HCT116 (cell line): ENCODE measurements around the gene UBA52. TPM values are rescaled to one million over a fixed set of nuclear protein-coding genes. Genes with fewer than 3 reads are reported as not detected.
A peak's percentile ranks its signal among the peaks of the same experiment; 100 is the strongest.

Experiments
- ATAC-seq: fragments of 200-7000 bp; cut with Tn5 transposase; 2 replicates; pipeline ENCODE4 v1.9.1; 2020; ENCODE audit warnings: mild to moderate bottlenecking, moderate library complexity
- BruUV-seq: library from RNA; stranded (reverse); fragments of 400-500 nt; replicated peaks from 2 replicates; lab custom pipeline; 2021; lab: Mats Ljungman, UMichigan
- CTCF ChIA-PET: fragments of 300-600 bp; sonication (Branson Sonifier 250); formaldehyde crosslinking; loops from one replicate; lab custom pipeline; 2021; ENCODE audit warnings: antibody characterized with exemption; lab: Charles Lee
- POLR2A ChIA-PET: fragments of 300-600, 350-600 bp; sonication (Branson Sonifier 250); formaldehyde crosslinking; loops from one replicate; lab custom pipeline; 2021; ENCODE audit warnings: antibody characterized with exemption; lab: Charles Lee
- RAD21 ChIA-PET, 2 experiments: fragments of 300-600 bp; sonication (Branson Sonifier 250); formaldehyde crosslinking; loops; one replicate each; lab custom pipeline; 2023; ENCODE audit warnings: low total read pairs in 2 of 2; ENCODE audit not compliant: uncharacterized antibody in 2 of 2, unreplicated experiment in 2 of 2, low non-redundant PET in 1 of 2; lab: Charles Lee
- DNase-seq: peaks from one replicate; pipeline ENCODE4 v3.0.0-alpha.2; 2010; ENCODE audit warnings: low read depth, low spot score
- H2AFZ ChIP-seq: fragments of 200-600 bp; shearing (Covaris generic), sonication (generic); 2 replicates; pipeline ENCODE4 v1.6.1; 2017; ENCODE audit warnings: low read depth, mixed run types, mixed read lengths, antibody characterized with exemption, low read length; ENCODE audit not compliant: poor library complexity, severe bottlenecking
- H3K27ac ChIP-seq: 2 replicates; pipeline ENCODE4 v1.5.1; 2012; ENCODE audit warnings: low read depth, low read length
- H3K27me3 ChIP-seq: fragments of 200-600 bp; sonication (generic); 2 replicates; pipeline ENCODE4 v1.6.1; 2016; ENCODE audit warnings: mixed run types, low read length, mixed read lengths; ENCODE audit not compliant: insufficient read depth
- H3K36me3 ChIP-seq, 2 experiments: fragments of 200-500 bp in 1 of 2; fragments of 200-600 bp in 1 of 2; sonication (Bioruptor generic) in 1 of 2; sonication (generic) in 1 of 2; 2 replicates each; pipeline versions ENCODE4 v1.5.1 to v1.6.1; 2014 to 2016; ENCODE audit warnings: low read length in 2 of 2, inconsistent platforms in 1 of 2, mixed read lengths in 1 of 2, mixed run types in 1 of 2; ENCODE audit not compliant: insufficient read depth in 2 of 2, control insufficient read depth in 1 of 2
- H3K4me1 ChIP-seq, 2 experiments: fragments of 200-600 bp in 1 of 2; sonication (generic) in 1 of 2; 2 replicates each; pipeline versions ENCODE4 v1.5.1 to v1.6.1; 2012 to 2017; ENCODE audit warnings: low read length in 2 of 2, inconsistent platforms in 1 of 2, mild to moderate bottlenecking in 1 of 2, mixed read lengths in 1 of 2, mixed run types in 1 of 2, moderate library complexity in 1 of 2; ENCODE audit not compliant: insufficient read depth in 2 of 2, control insufficient read depth in 1 of 2
- H3K4me2 ChIP-seq: fragments of 200-600 bp; sonication (generic); 2 replicates; pipeline ENCODE4 v1.6.1; 2017; ENCODE audit warnings: mixed run types, low read length, mixed read lengths
- H3K4me3 ChIP-seq, 2 experiments: fragments of 200-600 bp in 1 of 2; sonication (generic) in 1 of 2; replicated peaks in 1 of 2; 2 replicates each; pipeline ENCODE4 v1.5.1; 2011 to 2016; ENCODE audit warnings: low read length in 2 of 2, control low read depth in 1 of 2, low read depth in 1 of 2, mild to moderate bottlenecking in 1 of 2, mixed read lengths in 1 of 2, mixed run types in 1 of 2
- H3K79me2 ChIP-seq: fragments of 200-600 bp; sonication (generic); 2 replicates; pipeline ENCODE4 v1.6.1; 2017; ENCODE audit warnings: mild to moderate bottlenecking, mixed run types, low read length, moderate library complexity, mixed read lengths; ENCODE audit not compliant: insufficient read depth
- H3K9ac ChIP-seq: fragments of 200-600 bp; sonication (generic); 2 replicates; pipeline ENCODE4 v1.6.1; 2016; ENCODE audit warnings: low read length, mixed read lengths
- H3K9me2 ChIP-seq: fragments of 200-600 bp; sonication (generic), shearing (Covaris generic); 2 replicates; pipeline ENCODE4 v1.6.1; 2017; ENCODE audit warnings: mixed run types, mild to moderate bottlenecking, moderate library complexity; ENCODE audit not compliant: insufficient read depth
- H3K9me3 ChIP-seq, 2 experiments: fragments of 200-500 bp in 1 of 2; fragments of 200-600 bp in 1 of 2; sonication (Bioruptor generic) in 1 of 2; sonication (generic) in 1 of 2; 2 replicates each; pipeline ENCODE4 v1.6.1; 2014 to 2017; ENCODE audit warnings: low read length in 2 of 2, mixed read lengths in 2 of 2, inconsistent platforms in 1 of 2, low read depth in 1 of 2, mild to moderate bottlenecking in 1 of 2, mixed run types in 1 of 2, moderate library complexity in 1 of 2; ENCODE audit not compliant: control insufficient read depth in 1 of 2, insufficient read depth in 1 of 2
- H4K20me1 ChIP-seq: fragments of 200-600 bp; sonication (generic), shearing (Covaris generic); 2 replicates; pipeline ENCODE4 v1.6.1; 2017; ENCODE audit warnings: mixed run types, mild to moderate bottlenecking, moderate library complexity; ENCODE audit not compliant: insufficient read depth
- CTCF ChIP-seq, 3 experiments: fragments of 200-600 bp in 1 of 3; sonication (generic) in 1 of 3; IDR thresholded peaks in 2 of 3; conservative IDR thresholded peaks in 1 of 3; 2 replicates each; pipeline ENCODE4 v1.5.1; 2012 to 2017; ENCODE audit warnings: low read depth in 2 of 3, low read length in 2 of 3, antibody characterized with exemption in 1 of 3, borderline replicate concordance in 1 of 3, control low read depth in 1 of 3, mild to moderate bottlenecking in 1 of 3, mixed read lengths in 1 of 3, mixed run types in 1 of 3, moderate library complexity in 1 of 3; ENCODE audit not compliant: insufficient read depth in 1 of 3
- EGR1 ChIP-seq: IDR thresholded peaks from 2 replicates; pipeline ENCODE4 v1.6.1; 2012; ENCODE audit warnings: low read depth
- FOSL1 ChIP-seq: IDR thresholded peaks from 2 replicates; pipeline ENCODE4 v1.6.1; 2012; ENCODE audit warnings: low read depth
- JUND ChIP-seq: IDR thresholded peaks from 2 replicates; pipeline ENCODE4 v1.6.1; 2012
- MAX ChIP-seq: IDR thresholded peaks from 2 replicates; pipeline ENCODE4 v1.6.1; 2012
- POLR2A ChIP-seq: IDR thresholded peaks from 2 replicates; pipeline ENCODE4 v1.7.0; 2011; ENCODE audit warnings: borderline replicate concordance; ENCODE audit not compliant: insufficient read depth, insufficient read length; ENCODE audit errors: extremely low read depth
- POLR2AphosphoS5 ChIP-seq: IDR thresholded peaks from 2 replicates; pipeline ENCODE4 v1.6.1; 2011; ENCODE audit warnings: mild to moderate bottlenecking, low read depth, low read length, moderate library complexity
- RAD21 ChIP-seq: IDR thresholded peaks from 2 replicates; pipeline ENCODE4 v1.6.1; 2012; ENCODE audit warnings: low read depth, mild to moderate bottlenecking
- SIN3A ChIP-seq: IDR thresholded peaks from 2 replicates; pipeline ENCODE4 v1.6.1; 2012; ENCODE audit warnings: low read depth
- SP1 ChIP-seq: IDR thresholded peaks from 2 replicates; pipeline ENCODE4 v1.6.1; 2012; ENCODE audit warnings: low read depth
- SRF ChIP-seq: IDR thresholded peaks from 2 replicates; pipeline ENCODE4 v1.6.1; 2012; ENCODE audit warnings: low read depth
- TCF7L2 ChIP-seq: IDR thresholded peaks from 2 replicates; pipeline ENCODE4 v1.7.0; 2011; ENCODE audit warnings: borderline replicate concordance, inconsistent platforms; ENCODE audit not compliant: insufficient read depth, insufficient read length; ENCODE audit errors: extremely low read depth
- YY1 ChIP-seq: IDR thresholded peaks from 2 replicates; pipeline ENCODE4 v1.6.1; 2011; ENCODE audit warnings: low read length, low read depth, moderate library complexity, mild to moderate bottlenecking; ENCODE audit not compliant: insufficient replicate concordance; ENCODE audit errors: extremely low read depth
- ZFX ChIP-seq: fragments of 450-650 bp; IDR thresholded peaks from 2 replicates; pipeline ENCODE4 v1.6.1; 2017
- ZNF274 ChIP-seq: fragments of 200-500 bp; sonication (Bioruptor generic); IDR thresholded peaks from 2 replicates; pipeline ENCODE4 v1.6.1; 2014; ENCODE audit warnings: mild to moderate bottlenecking, low read depth, low read length, inconsistent platforms
- intact Hi-C: fragments of 100-400 bp; cut with micrococcal nuclease; formaldehyde crosslinking; loops from 2 replicates; pipeline ENCODE4 v1.10.0; 2022
- total RNA-seq: library from RNA; stranded (reverse); gene quantifications from one replicate; pipeline ENCODE4 v1.2.1, GENCODE V29; 2021; ENCODE audit not compliant: unreplicated experiment
- TF ChIP-seq, protein P1 (sequence below): IDR thresholded peaks from 2 replicates; pipeline ENCODE4 v1.6.1; 2011; ENCODE audit warnings: mild to moderate bottlenecking, low read length, moderate library complexity; ENCODE audit not compliant: insufficient replicate concordance; ENCODE audit errors: extremely low read depth
- TF ChIP-seq, protein P2 (sequence below): IDR thresholded peaks from 2 replicates; pipeline ENCODE4 v1.6.1; 2012

UBA52 gene
- total RNA-seq, 1 experiment from 2014 or later: 1,743 TPM

DNA sequence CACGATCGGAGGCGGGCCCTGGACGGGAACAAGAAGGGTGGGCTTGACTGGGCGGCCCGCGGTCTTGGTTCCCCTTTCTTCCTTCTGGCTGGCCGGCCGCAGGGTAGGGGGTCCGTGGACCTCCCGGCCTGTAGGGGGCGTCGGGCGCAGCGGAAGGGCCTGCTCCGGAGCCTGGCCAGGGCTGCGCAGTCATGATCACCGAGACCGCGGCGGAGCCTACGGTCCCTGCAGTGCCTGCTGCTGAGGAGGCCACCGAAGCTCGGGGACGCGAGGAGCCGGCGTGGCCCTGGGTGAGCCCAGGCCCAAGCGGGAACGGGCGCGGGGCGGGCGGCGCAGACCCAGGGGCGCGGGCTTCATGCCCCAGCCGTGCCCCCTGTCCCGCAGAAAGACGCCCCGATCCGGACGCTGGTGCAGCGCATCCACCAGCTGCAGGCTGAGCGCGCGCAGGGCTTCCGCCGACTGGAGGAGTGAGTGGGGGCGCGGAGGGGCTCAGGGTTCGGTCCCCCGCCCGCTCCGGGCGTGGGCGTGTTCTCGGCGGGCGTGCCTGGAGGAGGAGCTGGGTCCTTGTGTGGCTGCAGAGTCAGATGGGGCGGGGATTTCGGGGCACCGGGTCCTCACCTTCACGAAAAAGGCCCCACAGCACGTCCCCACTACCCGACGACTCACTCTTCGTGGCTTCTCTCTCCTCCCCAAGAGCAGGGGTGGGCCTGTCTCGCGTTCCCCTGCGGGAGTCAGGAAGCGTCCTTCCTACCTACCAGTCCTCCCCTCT lies 17.1 kb downstream of the UBA52 start, which contains the start of gene REX1BD:
Gene REX1BD, plus strand, starts transcription at position 188 of the 769 bp plus-strand sequence. Its CDS starts 4 bp downstream, at position 192.
- DNase-seq: no peak
- Histone ChIP-seq H3K27ac (peak within 1 kb of the TSS; percentile 100), H3K27me3 (no peaks in the 10 kb centered on the region), H3K79me2 (peaks cover 13% of the 10 kb centered on the region; the same call in 1 of the 2 replicates), H3K9ac (peak within 1 kb of the TSS; percentile 97), H3K4me2 (peak within 1 kb of the TSS; percentile 88), H3K9me3 (no peaks in the 10 kb centered on the region), H3K9me2 (no peaks in the 10 kb centered on the region), H3K36me3 (0 out of 4 replicates have a peak, but pooled peaks cover 0 to 4% of the 10 kb centered on the region in 2 experiments), H3K4me1 (peaks cover 15 to 33% of the 10 kb centered on the region in 2 experiments), H4K20me1 (no peaks in the 10 kb centered on the region), H2AFZ (no peak within 1 kb of the TSS), H3K4me3 (peak within 1 kb of the TSS; percentile 67 to 89)
- ChIA-PET CTCF (interaction anchor here (0.9 to 7.5 kb wide), 15 partner anchors 8 to 309 kb away, joined by 3 to 39 read pairs (median 3); partner anchors contain the start of genes KXD1 and UBA52), POLR2A (interaction anchor here (0.6 to 4.3 kb wide), 5 partner anchors 8 to 46 kb away, joined by 3 to 23 read pairs (median 6); partner anchors contain the start of genes KXD1 and UBA52), RAD21 (interaction anchor here in 1 of 2 experiments (0.7 to 1.7 kb wide), 2 partner anchors 17 to 87 kb away, joined by 3 to 4 read pairs; partner anchors contain the start of gene UBA52)
- TF ChIP-seq, protein P1, sequence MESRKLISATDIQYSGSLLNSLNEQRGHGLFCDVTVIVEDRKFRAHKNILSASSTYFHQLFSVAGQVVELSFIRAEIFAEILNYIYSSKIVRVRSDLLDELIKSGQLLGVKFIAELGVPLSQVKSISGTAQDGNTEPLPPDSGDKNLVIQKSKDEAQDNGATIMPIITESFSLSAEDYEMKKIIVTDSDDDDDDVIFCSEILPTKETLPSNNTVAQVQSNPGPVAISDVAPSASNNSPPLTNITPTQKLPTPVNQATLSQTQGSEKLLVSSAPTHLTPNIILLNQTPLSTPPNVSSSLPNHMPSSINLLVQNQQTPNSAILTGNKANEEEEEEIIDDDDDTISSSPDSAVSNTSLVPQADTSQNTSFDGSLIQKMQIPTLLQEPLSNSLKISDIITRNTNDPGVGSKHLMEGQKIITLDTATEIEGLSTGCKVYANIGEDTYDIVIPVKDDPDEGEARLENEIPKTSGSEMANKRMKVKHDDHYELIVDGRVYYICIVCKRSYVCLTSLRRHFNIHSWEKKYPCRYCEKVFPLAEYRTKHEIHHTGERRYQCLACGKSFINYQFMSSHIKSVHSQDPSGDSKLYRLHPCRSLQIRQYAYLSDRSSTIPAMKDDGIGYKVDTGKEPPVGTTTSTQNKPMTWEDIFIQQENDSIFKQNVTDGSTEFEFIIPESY: no peak
- TF ChIP-seq JUND (no peak), SP1 (peak; percentile 37; the same call in 1 of the 2 replicates), FOSL1 (no peak), ZNF274 (no peak), YY1 (peak; percentile 46), POLR2AphosphoS5 (peak; percentile 72), EGR1 (peak; percentile 90), ZFX (peak; percentile 75; the same call in 1 of the 2 replicates), RAD21 (peak; percentile 38; the same call in 1 of the 2 replicates), POLR2A (peak; percentile 58), MAX (peak; percentile 69; the same call in 1 of the 2 replicates), SRF (no peak), SIN3A (peak; percentile 68; the same call in 1 of the 2 replicates), CTCF (IDR thresholded peaks at IDR 0.05 in 2 of 3, conservative IDR thresholded peaks at IDR 0.05 in 1 of 3; ENCODE audit: borderline replicate concordance in 1 of 3, insufficient read depth in 1 of 3, low read depth in 2 of 3, low read length in 2 of 3) (peak; percentile 72 to 93 (median 85)), TCF7L2 (peak; percentile 16)
- TF ChIP-seq, protein P2, sequence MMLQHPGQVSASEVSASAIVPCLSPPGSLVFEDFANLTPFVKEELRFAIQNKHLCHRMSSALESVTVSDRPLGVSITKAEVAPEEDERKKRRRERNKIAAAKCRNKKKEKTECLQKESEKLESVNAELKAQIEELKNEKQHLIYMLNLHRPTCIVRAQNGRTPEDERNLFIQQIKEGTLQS: no peak
- intact Hi-C loops: loop anchor here (2.0 kb wide), 1 partner anchor 88 kb away; no protein-coding TSS in a partner anchor
- peak; percentile 71 for ATAC-seq
- no TSS peak for BruUV-seq
